T1000 (cell line): ENCODE results near the gene FNDC8.
"Not testable (repeated sequence)": the region's sequence is repeated elsewhere in the genome, so short reads cannot be mapped to it uniquely, and the experiment has no call there.

Experiments
- DNase-seq: peaks from one replicate; lab custom pipeline; 2025; ENCODE audit warnings: mixed read lengths; lab: John Stamatoyannopoulos, UW

The FNDC8 gene

DNA sequence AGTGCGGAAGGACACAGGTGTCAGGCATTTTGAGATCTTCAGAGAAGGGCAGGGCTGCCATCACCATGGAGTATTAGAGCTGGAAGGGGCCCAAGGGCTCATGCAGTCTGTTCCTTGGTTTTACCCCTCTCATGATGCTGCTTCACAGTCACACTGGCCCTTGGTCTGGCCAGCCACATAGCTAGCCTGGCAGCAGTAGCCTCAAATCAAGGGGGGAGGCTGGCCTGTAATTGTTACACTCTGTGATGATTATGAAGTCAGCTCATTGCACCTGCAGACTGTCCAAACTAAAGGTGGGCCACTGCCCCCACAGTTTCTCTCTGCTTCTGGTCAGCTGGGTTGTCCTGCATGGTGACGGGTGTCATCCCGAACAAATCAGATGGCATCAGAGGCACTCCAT is at the start of gene FNDC8:
Gene FNDC8 (plus strand): TSS at position 301 of the 400 bp plus-strand sequence. CDS start 79 bp downstream, at position 380.
- no peak for DNase-seq

DNA sequence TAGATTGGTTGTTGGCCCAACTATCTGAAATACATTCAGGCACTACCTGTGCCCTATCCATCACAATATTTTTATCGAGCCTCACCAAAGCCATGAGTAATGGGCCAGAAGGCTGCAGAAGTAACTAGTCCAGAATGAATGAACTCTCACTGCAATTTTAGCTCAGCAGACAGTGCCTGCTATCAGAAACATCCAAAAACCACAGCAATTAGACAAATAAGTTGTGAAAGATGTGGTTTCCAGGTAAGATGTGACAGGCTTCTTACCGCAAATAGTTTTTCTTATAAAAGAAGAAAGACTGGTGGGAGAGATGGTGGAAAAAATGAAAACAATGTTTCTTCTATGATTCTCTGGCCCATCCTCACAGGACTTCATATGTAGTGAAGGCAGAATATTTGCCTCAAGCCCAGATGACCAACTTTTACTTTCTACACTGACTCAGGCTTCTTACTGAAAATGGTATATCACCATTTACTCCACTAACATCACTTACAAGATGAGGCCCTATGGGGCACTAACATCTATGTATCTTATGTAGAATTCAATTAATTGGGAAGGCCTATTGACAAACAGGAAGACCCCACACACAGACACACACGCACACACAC is 48.1 kb upstream of the FNDC8 start:
- no peak for DNase-seq

DNA sequence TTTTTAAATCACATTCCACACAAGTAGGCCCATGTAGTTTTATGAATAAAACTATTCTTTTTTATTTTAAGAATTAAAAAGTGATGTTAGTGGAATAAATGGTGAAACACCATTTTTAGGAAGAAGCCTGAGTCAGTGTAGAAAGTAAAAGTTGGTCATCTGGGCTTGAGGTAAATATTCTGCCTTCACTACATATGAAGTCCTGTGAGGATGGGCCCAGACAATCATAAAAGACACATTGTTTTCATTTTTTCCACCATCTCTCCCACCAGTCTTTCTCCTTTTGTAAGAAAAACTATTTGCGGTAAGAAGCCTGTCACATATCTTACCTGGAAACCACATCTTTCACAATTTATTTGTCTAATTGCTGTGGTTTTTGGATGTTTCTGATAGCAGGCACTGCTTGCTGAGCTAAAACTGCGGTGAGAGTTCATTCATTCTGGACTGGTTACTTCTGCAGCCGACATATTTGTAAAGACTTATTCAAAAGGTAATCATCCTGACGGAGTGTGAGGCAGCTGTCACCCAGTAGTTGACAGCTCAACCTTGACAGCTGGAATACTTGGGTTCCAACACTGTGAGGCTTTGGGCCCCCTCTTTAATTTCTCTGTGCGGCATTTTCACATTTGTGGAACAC is 47.3 kb upstream of the FNDC8 start:
- no peak for DNase-seq

DNA sequence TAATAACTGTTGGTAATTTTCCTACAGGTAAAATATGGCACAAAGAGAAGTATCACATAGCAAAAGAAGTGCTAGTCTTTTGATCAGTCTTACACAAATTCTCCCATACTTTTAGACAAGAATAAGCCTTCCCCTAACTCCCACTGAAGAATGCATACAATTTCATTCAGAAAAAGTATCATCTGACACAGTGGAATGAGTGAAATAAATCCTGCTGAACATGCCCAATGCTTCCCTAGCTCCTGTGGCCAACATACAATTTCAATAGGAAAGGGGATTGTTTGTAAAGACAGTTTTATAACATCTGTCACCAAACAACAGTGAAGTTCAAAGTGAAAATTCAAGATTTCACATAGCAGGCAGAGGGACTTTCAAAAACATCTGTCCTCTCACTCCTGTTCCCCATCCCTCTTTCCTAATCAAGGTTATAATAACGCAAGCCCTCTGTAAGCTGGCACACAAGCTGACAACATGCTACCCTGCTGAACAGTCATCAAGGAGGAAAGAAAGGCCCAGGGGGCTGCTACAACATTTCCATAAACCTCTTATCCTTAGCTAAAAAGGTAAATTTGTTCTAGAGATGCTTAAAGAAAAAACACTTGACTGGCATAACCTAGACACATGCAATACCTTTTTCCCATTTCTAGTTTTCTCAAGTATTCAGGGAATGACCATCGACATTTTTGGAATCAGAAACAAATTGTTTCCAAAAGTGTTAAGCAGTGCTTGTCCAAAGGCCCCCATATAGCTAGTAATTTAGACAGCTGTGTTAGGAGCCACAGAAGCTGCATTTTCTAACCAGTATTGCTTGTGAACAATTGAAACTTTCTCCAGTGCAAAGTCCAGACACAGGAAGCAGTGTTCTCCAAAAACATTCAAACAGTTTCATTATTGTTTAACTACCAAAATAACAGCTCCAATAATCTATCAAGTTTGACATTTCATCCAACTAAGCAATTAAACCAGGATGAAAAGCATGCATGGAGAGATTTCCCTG is 46.4 kb upstream of the FNDC8 start:
- no peak for DNase-seq

DNA sequence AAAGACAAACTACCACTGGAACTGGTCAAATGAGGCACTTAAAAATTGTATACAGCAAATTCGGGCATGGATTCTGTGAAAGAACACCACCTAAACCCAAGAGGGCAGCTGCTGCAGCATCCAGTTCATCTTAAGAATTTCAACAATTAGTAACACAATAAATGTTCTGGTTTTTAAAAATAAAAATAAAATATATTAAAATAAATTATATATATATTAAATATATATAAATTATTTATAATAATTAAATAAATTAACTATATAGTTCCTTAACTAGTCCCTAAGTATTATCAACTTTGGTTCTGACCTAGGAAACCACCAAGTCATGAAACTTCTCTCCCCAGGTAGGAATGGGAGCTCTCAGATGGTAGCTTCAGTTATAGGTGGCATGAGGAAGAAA is 44.5 kb upstream of the FNDC8 start:
- no peak for DNase-seq

DNA sequence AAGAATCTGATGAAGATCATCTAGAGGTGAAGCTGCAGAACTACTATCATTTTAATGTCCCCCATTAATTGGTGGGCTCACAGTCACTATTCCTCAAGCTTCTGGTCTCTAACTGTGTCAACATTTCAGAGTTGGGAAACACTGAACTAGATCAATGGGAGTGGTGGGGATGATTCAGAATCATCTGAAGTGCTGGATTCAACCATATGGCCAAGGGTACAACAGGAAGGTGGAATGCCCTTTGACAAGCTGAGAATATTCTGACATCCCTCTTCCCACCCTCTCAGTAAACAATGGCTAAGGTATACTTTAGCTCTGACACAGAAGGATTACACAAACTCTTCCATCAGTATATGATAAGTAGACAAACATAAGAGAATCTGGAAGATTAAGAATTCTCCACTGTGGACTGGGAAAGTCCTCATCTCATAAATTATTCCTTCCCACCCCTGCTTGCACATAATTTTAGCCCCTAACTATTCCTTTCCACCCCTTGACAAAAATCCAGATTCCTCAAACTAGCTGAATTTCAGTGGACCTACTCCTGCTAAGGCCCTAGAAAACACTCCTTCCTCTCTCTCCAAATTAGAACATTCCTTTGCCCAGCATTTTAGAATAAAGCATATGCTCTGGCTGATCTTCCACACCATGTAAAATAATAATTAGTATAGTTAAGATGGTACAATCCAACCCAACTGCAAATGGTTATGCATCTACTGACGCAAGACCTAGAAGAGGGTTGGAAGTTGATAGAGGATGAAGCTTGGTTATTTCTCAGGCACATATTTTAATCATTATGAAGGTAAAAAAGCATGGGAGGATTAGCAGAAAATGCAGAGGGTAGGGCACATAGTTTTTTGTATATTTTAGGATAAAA is 41.6 kb upstream of the FNDC8 start:
- no peak for DNase-seq

DNA sequence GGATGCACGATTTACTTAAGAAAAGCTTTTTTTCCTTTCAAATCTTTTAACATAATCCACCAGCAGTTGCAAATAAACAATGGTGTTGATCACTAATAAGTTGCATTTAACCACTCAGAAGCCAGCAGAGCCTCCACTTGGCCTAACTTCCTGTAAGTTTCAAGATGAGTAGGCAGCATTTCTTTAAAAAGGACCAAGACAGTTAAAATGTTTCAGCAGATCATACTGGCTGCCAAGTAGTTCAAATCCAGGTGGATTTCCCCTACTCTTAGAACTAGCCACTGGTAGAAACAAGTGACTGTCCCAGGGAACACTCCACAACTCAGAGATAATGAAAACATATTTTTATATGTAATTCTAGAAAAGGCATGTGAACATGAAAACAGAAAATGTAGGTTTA is 40.9 kb upstream of the FNDC8 start:
- DNase-seq: no peak

DNA sequence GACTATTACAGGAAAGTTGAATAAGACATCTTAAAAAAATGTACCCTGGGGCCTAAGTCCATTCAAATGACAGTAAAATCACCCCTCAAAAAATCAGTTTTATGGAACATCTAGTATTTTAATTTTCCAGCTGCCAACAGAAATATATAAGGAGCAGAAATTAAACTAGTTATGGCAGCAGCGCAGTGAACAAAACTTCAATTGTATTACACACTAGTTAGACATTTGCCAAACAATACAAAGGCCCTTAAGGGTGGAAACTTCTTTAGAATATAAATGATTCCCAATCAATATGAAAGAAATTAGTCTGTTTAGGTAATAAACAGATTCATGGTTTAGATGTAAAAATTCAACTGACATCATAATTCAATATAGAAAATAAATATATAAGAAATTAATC is 39.8 kb upstream of the FNDC8 start:
- no peak for DNase-seq

DNA sequence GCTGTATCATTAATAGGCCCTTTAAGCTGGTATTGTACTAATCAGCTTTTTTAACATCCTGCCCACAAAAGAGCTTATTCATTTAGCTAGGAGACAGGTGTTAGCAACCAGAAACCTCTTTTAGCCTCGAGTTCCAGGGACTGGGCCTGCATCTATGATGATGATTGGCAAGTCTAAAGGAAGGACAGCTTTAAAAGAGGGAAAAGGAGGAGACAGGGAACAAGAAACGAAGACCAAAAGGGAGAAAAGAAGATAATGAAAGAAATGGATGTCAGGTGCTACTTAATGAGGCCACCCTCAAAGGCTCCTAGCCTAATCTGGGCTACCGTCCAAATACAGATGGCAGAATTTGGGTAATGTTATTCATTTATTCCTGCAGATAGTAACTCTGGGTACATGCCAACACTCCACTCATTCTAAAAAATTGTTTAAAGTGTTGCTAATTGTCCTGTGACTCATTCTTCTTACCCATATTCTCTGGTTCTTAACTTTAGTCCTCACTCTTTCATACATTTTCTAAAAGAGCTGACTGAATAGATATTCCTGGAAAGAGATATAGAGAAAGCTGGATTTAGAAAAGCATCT is 39.2 kb upstream of the FNDC8 start:
- no peak for DNase-seq

DNA sequence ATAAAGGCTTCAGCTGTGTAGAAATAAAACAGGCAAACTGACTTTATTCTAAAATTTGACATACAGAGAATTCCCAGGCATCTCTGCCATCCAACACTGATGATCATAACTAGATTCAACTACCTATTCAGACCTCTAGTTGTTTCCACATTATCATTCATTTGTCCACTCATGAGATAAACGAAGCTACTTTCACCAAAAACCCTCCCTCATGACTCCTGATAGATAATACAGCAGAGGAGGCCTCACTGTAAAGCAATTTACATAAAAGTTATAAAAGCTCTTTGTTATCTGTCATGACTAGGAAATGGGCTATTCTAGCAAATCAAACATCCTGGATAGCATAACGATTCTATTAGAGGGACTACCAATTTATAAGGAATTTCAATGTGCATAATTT is 38.3 kb upstream of the FNDC8 start:
- DNase-seq: no peak

DNA sequence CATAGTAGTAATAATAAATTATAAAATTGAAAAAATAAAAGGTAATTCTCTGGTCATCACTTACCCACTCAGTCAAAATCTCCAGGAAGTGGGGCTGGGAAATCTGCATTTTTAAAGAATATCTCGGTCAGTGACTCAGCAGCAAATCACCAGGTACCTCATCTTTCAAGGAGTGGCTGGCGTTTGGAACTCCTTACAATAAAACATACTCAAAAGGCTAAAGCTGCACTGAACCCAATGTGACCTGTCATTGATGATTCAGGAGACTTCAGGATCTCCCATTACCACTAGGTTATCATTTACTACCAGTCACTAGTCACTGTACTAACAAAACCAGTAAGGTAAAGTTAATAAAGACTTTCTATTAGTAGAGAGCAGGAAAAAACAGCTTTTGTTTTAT is 36.4 kb upstream of the FNDC8 start:
- no peak for DNase-seq

DNA sequence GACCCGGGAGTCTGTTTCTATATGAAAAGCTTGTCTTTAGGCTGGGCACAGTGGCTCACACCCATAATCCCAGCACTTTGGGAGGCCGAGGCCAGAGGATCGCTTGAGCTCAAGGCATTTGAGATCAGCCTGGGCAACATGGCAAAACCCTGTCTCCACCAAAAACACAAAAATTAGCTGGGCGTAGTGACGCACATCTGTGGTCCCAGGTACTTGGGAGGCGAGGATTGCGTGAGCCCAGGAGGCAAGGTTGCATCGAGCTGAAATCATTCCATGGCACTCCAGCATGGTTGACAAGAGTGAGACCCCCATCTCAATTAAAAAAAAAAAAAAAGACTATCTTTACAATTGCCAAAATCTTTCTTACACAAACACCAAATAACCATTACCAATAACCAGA is 35.3 kb upstream of the FNDC8 start:
- DNase-seq: no peak

DNA sequence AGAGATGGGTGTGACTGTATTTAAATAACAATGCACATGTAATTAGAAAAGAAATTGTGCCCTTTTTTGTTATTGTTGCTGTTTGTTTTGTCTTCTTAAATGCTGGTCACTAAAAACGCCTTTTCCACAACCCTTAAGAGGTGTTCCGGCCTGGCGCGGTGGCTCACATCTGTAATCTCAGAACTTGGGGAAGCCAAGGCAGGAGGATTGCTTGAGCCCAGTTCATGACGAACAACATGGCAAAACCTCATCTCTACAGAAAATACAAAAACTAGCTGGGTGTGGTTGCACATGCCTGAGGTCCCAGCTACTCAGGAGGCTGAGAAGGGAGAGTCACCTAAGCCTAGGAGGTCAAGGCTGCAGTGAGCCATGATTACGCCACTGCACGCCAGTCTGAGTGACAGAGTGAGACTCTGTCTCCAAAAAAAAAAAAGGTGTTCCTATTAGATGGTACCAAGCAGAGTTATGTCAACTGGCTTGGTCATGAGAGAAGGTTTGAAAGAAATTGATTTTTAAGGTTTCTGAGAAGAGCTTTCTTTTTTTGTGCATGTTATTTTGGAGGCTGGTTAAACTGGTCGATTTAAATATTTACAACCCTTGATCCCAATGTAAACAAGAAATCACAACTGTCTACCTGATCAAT is 34.4 kb upstream of the FNDC8 start:
- no peak for DNase-seq

DNA sequence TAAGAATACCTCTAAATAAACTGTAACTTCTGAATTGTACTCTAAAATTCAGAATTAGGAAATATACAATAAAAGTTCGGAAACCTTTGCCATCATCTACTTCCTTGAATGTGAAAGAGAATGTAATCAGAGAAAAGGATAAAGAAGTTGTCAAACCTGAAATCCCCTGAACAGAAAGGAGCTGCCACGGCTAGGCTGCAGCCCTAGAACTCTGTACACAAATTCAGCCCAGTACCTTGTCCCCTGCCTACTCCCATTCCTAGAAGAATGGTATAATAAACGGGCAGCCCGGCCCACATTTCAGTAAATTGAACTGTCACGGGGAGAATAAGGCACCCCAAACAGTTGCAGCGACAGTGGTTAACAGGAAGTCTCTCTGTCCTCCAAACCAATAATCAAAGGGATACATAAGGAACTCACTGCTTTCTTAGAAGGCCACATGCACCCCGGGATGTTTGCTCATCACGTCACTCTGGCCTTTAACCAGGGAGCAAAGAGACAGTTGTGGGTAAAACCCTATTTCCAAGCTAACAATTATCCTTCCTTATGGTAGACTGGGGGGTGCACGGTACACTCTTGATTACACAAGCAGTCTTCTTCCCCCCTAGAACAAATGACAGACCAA is 33.6 kb upstream of the FNDC8 start:
- DNase-seq: no peak

DNA sequence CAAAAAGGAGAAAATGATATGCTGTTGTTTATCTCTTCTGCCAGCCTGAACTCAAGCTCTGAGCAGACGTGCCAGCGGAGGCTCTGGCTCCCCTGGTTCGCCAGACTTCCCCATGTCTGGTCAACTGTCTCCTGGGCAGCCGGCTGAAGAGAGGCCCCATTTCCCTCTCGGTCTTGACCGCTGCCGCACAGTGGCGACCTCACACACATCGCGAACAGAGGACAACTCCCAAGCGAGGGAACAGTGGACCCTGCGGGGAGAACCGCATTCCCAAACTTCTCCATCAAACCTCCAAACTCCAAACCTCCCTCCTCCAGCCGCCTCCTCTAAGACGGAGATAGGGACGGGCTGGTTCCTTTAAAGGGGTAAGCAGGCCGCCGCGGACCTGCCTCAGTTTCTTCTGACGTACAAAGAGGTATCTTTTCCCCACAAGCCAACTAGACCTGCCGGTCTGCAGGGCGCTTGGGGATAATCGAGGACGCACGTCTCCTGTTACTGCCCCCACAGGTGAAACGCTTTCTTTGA is 33.0 kb upstream of the FNDC8 start:
- peak; percentile 13 for DNase-seq

DNA sequence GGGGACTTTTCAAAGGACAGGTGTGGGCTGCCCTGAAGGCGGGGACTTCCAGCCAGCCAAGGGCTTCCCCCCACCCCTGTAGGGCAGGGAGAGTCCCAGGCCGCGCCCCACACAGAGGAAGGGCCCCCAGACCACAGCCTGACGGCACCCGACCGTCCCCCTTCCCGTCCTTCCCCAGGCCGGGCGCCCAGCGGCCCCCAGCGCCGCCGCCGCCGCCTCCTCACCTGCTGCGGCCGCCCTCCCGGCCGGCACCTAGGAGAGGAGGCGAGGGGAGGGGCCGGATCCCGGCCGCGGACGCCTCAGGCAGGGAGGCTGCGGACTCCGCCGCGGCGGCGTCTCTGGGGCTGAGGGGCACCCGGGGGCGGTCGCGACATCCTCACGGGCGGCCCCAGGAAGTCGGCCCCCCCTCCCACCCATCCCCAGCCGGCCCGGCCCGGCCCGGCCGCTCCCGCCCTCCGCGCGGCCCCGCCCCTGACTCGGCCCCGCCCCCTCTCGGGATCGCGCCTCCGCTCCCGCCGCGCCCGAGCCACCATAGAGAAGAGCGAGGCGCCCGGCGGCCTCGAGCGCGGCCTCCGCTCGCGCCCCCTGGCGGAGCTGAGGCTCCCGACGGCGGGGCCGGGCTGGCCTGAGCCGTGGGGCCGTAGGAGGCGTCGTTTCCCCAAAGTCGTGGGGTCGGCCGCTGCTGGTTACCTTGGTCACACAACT is 32.4 kb upstream of the FNDC8 start:
- peak; percentile 81 for DNase-seq

DNA sequence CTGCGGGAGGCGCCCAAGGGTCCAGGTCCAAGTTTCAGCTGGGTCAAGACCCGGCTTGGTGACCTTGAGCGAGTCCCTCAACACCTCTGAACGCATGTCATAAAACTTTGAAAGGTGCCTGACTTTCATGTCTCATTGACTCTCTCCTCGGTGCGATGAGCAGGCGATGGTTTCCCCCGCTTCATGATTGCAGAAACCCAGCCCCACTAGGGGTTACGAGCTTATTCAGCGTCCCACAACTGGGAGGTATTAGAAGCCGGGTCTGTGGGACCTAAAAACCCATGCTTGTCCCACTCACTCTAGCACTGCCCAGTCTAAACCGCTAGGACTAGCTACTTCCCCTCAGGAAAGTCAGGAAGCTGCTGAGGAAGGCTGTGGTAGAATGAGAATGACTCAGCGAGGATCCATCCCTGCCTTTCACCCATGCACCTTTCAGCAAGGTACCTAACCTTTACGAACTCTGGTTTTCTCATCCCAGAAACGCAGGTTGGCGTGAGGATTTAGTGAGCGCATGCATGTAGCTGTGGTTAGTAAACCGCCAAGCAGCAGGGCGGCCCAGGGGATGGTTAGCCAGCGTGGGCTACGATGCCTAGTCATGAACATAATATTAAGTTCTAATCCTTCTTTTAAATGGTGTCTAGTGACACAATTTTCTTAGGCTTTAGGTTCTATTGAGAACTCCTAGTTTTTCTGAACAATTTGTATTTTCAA is 31.7 kb upstream of the FNDC8 start:
- DNase-seq: no peak

DNA sequence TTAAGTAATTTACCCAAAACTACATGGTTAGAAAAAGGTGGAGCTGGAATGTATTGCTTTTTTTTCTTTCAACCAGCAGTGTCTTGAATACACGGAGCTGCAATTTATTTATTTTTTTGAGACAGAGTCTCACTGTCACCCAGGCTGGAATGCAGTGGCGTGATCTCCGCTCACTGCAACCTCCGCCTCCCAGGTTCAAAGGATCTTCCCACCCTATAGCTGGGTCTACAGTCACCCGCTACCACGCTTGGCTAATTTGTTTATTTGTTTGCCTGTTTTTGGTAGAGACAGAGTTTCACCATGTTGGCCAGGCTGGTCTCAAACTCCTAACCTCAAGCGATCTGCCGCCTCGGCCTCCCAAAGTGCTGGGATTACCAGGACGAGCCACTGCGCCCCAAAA is 30.7 kb upstream of the FNDC8 start:
- not testable (repeated sequence) for DNase-seq

DNA sequence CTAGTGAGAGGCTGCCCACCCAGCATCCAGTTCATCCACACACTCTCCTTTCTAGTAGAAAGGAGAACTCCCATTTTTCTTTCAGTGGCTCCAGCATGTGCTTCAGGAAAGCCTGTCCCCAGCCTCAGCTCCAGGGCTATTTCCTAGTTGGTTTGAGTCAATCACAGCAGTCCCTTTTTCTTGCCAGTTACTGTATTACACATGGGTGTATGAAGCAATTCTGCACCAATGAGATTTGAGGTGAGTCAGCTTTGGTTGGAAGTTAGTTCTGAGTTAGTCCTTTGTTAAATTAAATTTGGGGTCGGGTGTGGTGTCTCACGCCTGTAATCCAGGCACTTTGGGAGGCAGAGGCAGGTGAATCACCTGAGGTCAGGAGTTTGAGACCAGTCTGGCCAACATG is 26.5 kb upstream of the FNDC8 start:
- DNase-seq: peak; percentile 36
